WTC11 (cell line): Measurements from ENCODE around the gene PHAF1.

Experiments
- ATF1 ChIP-seq: sonication (generic); formaldehyde crosslinking; IDR thresholded peaks from 2 replicates; pipeline ENCODE4 v1.8.1; 2023; ENCODE audit warnings: mild to moderate bottlenecking, moderate library complexity, missing genetic modification reagents
- CTCF ChIP-seq: fragments of 200-600 bp; IDR thresholded peaks from 2 replicates; pipeline ENCODE4 v1.8.0; 2022; ENCODE audit warnings: antibody characterized with exemption
- FOXJ3 ChIP-seq: sonication (generic); formaldehyde crosslinking; IDR thresholded peaks from 2 replicates; pipeline ENCODE4 v1.9.0; 2021; ENCODE audit warnings: missing genetic modification reagents, mild to moderate bottlenecking, borderline replicate concordance
- GTF2I ChIP-seq: fragments of 250-450 bp; sonication (Bioruptor Pico); conservative IDR thresholded peaks from 2 replicates; pipeline ENCODE4 v1.4.0; 2021; ENCODE audit warnings: mild to moderate bottlenecking
- IRF2 ChIP-seq: sonication (generic); formaldehyde crosslinking; IDR thresholded peaks from 2 replicates; pipeline ENCODE4 v1.8.0; 2022; ENCODE audit warnings: low read depth, missing genetic modification reagents, borderline replicate concordance
- NR3C1 ChIP-seq: sonication (generic); formaldehyde crosslinking; conservative IDR thresholded peaks from 2 replicates; pipeline ENCODE4 v1.8.1; 2023; ENCODE audit warnings: low read depth, mild to moderate bottlenecking, missing genetic modification reagents
- TEAD4 ChIP-seq: sonication (generic); formaldehyde crosslinking; IDR thresholded peaks from 2 replicates; pipeline ENCODE4 v1.8.0; 2022; ENCODE audit warnings: mild to moderate bottlenecking, missing genetic modification reagents
- USF1 ChIP-seq: sonication (generic); formaldehyde crosslinking; IDR thresholded peaks from 2 replicates; pipeline ENCODE4 v1.8.0; 2022; ENCODE audit warnings: mild to moderate bottlenecking, missing genetic modification reagents
- TF ChIP-seq, protein P1 (sequence below): sonication (generic); formaldehyde crosslinking; IDR thresholded peaks from 2 replicates; pipeline ENCODE4 v1.8.0; 2022; ENCODE audit warnings: mild to moderate bottlenecking, missing genetic modification reagents
- TF ChIP-seq, protein P2 (sequence below): sonication (generic); formaldehyde crosslinking; IDR thresholded peaks from 2 replicates; pipeline ENCODE4 v1.8.1; 2022; ENCODE audit warnings: missing genetic modification reagents, borderline replicate concordance

- TF ChIP-seq TEAD4 = no peak
- TF ChIP-seq USF1 (CRISPR knock-in tag) = no peak
- TF ChIP-seq CTCF = no peak
- no peak for TF ChIP-seq IRF2
- TF ChIP-seq NR3C1 (CRISPR knock-in tag) = no peak
- TF ChIP-seq, protein P1, sequence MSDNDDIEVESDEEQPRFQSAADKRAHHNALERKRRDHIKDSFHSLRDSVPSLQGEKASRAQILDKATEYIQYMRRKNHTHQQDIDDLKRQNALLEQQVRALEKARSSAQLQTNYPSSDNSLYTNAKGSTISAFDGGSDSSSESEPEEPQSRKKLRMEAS (CRISPR knock-in tag) = no peak
- TF ChIP-seq ATF1 (CRISPR knock-in tag) = no peak
- TF ChIP-seq GTF2I (CRISPR knock-in tag) = no peak
- TF ChIP-seq, protein P2, sequence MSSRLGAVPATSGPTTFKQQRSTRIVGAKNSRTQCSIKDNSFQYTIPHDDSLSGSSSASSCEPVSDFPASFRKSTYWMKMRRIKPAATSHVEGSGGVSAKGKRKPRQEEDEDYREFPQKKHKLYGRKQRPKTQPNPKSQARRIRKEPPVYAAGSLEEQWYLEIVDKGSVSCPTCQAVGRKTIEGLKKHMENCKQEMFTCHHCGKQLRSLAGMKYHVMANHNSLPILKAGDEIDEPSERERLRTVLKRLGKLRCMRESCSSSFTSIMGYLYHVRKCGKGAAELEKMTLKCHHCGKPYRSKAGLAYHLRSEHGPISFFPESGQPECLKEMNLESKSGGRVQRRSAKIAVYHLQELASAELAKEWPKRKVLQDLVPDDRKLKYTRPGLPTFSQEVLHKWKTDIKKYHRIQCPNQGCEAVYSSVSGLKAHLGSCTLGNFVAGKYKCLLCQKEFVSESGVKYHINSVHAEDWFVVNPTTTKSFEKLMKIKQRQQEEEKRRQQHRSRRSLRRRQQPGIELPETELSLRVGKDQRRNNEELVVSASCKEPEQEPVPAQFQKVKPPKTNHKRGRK (CRISPR knock-in tag) = no peak
- no peak for TF ChIP-seq FOXJ3 (CRISPR knock-in tag)
Measured at GRCh38 chr16:67145746-67146145, 36.0 kb downstream of the PHAF1 start.
